ENCODE measurements around the gene PDCD10. TPM values are rescaled to one million over a fixed set of nuclear protein-coding genes. Genes with fewer than 3 reads are reported as not detected.

PDCD10 gene
- total RNA-seq, result 46.3 and 47.1 TPM in 2 replicates

GRCh38 chr3:167734498-167735232 is at the start of gene PDCD10:
Gene PDCD10, minus strand, starts transcription at chr3:167734892. Its CDS starts 14,735 bp downstream, at chr3:167720157.

GRCh38 chr3:167735233-167736138 is 794 bp upstream of the PDCD10 start, which contains the start of gene SERPINI1:
Gene SERPINI1, plus strand, starts transcription at chr3:167735721. Its CDS starts 53,408 bp downstream, at chr3:167789129.

GRCh38 chr3:167653760-167654159 is 80.9 kb downstream of the PDCD10 start, which contains the start of gene WDR49:
Gene WDR49, minus strand, starts transcription at chr3:167653942. Its CDS starts 517 bp downstream, at chr3:167653425.

Small RNA genes within 50 kb of the gene (small RNA-seq; reads per million reads assigned to genes)
- gene HMGN1P8, result not detected

Other genes starting within 250 kb of the PDCD10 start
- gene WDR49, start 81.0 kb downstream of the PDCD10 start, total RNA-seq, result under 0.01 and 0.20 TPM in 2 replicates
- 0.78 and 1.5 TPM in 2 replicates for gene SERPINI1, start 829 bp upstream of the PDCD10 start, total RNA-seq

Measured in subcutaneous preadipocyte (primary cell).